SK-N-SH treated with all-trans-retinoic acid at 6 μM for 48 hours (cell line): ENCODE results near the gene DAB1.

Experiments used
- ATAC-seq: fragments of 200-7000 bp; cut with Tn5 transposase; 3 replicates; pipeline ENCODE4 v1.9.1; 2020; ENCODE audit warnings: mild to moderate bottlenecking, moderate library complexity
- ARNTL ChIP-seq: fragments of 450-650 bp; formaldehyde crosslinking; IDR thresholded peaks from 2 replicates; pipeline ENCODE4 v1.5.0; 2020; ENCODE audit warnings: low read depth, mild to moderate bottlenecking, moderate library complexity, borderline replicate concordance
- BACH2 ChIP-seq: fragments of 250-450 bp; sonication (Bioruptor Pico); IDR thresholded peaks from 2 replicates; pipeline ENCODE4 v1.9.0; 2021; ENCODE audit warnings: mild to moderate bottlenecking, borderline replicate concordance
- CSDC2 ChIP-seq: fragments of 250-450 bp; sonication (Bioruptor Pico); IDR thresholded peaks from 2 replicates; pipeline ENCODE4 v1.5.0; 2020; ENCODE audit warnings: mild to moderate bottlenecking, moderate library complexity
- CSRNP3 ChIP-seq: fragments of 250-450 bp; sonication (Bioruptor Pico); IDR thresholded peaks from 2 replicates; pipeline ENCODE4 v1.5.1; 2021; ENCODE audit warnings: mild to moderate bottlenecking, moderate library complexity
- ESRRG ChIP-seq: fragments of 250-450 bp; sonication (Bioruptor Pico); IDR thresholded peaks from 2 replicates; pipeline ENCODE4 v1.6.1; 2021; ENCODE audit warnings: mild to moderate bottlenecking
- GLIS3 ChIP-seq: fragments of 250-450 bp; sonication (Bioruptor Pico); IDR thresholded peaks from 2 replicates; pipeline ENCODE4 v1.5.0; 2020; ENCODE audit warnings: mild to moderate bottlenecking, moderate library complexity
- ISL1 ChIP-seq: fragments of 250-450 bp; sonication (Bioruptor Pico); IDR thresholded peaks from 2 replicates; pipeline ENCODE4 v2.1.2; 2022; ENCODE audit warnings: mild to moderate bottlenecking, moderate library complexity
- OSR1 ChIP-seq: fragments of 250-450 bp; sonication (Bioruptor Pico); IDR thresholded peaks from 2 replicates; pipeline ENCODE4 v1.8.0; 2022; ENCODE audit warnings: moderate library complexity, mild to moderate bottlenecking, inconsistent platforms
- PATZ1 ChIP-seq: fragments of 250-450 bp; sonication (Bioruptor Pico); IDR thresholded peaks from 2 replicates; pipeline ENCODE4 v1.8.0; 2020; ENCODE audit warnings: mild to moderate bottlenecking, moderate library complexity, borderline replicate concordance
- POU6F1 ChIP-seq: fragments of 250-450 bp; sonication (Bioruptor Pico); IDR thresholded peaks from 2 replicates; pipeline ENCODE4 v1.8.0; 2021; ENCODE audit warnings: low read depth, mild to moderate bottlenecking, moderate library complexity, borderline replicate concordance
- PPARA ChIP-seq: fragments of 250-450 bp; sonication (Bioruptor Pico); IDR thresholded peaks from 2 replicates; pipeline ENCODE4 v1.5.0; 2020; ENCODE audit warnings: mild to moderate bottlenecking, borderline replicate concordance
- RARB ChIP-seq: fragments of 250-450 bp; sonication (Bioruptor Pico); IDR thresholded peaks from 2 replicates; pipeline ENCODE4 v1.8.0; 2021; ENCODE audit warnings: mild to moderate bottlenecking, moderate library complexity
- SNAI2 ChIP-seq: fragments of 250-450 bp; sonication (Bioruptor Pico); IDR thresholded peaks from 2 replicates; pipeline ENCODE4 v1.5.0; 2020; ENCODE audit warnings: mild to moderate bottlenecking, moderate library complexity
- TCF4 ChIP-seq: fragments of 250-450 bp; sonication (Bioruptor Pico); IDR thresholded peaks from 2 replicates; pipeline ENCODE4 v1.8.0; 2021; ENCODE audit warnings: mild to moderate bottlenecking, moderate library complexity, borderline replicate concordance
- TOX ChIP-seq: fragments of 250-450 bp; sonication (Bioruptor Pico); IDR thresholded peaks from 2 replicates; pipeline ENCODE4 v1.8.0; 2021; ENCODE audit warnings: mild to moderate bottlenecking, moderate library complexity, borderline replicate concordance
- ZC3H10 ChIP-seq: fragments of 250-450 bp; sonication (Bioruptor Pico); IDR thresholded peaks from 2 replicates; pipeline ENCODE4 v1.5.1; 2021; ENCODE audit warnings: mild to moderate bottlenecking, moderate library complexity
- ZFP3 ChIP-seq: fragments of 250-450 bp; sonication (Bioruptor Pico); IDR thresholded peaks from 2 replicates; pipeline ENCODE4 v1.5.0; 2020; ENCODE audit warnings: mild to moderate bottlenecking, moderate library complexity
- ZFP30 ChIP-seq: fragments of 450-650 bp; formaldehyde crosslinking; IDR thresholded peaks from 2 replicates; pipeline ENCODE4 v1.5.0; 2022; ENCODE audit warnings: mild to moderate bottlenecking, moderate library complexity
- ZNF565 ChIP-seq: fragments of 450-650 bp; formaldehyde crosslinking; conservative IDR thresholded peaks from 2 replicates; pipeline ENCODE4 v1.5.0; 2020; ENCODE audit warnings: low read depth, mild to moderate bottlenecking, moderate library complexity
- ZNF70 ChIP-seq: fragments of 450-650 bp; formaldehyde crosslinking; IDR thresholded peaks from 2 replicates; pipeline ENCODE4 v1.5.0; 2020; ENCODE audit warnings: mild to moderate bottlenecking, moderate library complexity
- ZNF8 ChIP-seq: fragments of 450-650 bp; formaldehyde crosslinking; IDR thresholded peaks from 2 replicates; pipeline ENCODE4 v1.5.0; 2020; ENCODE audit warnings: mild to moderate bottlenecking, moderate library complexity
- TF ChIP-seq, protein P1 (sequence below): fragments of 250-450 bp; sonication (Bioruptor Pico); IDR thresholded peaks from 2 replicates; pipeline ENCODE4 v1.5.0; 2020; ENCODE audit warnings: mild to moderate bottlenecking, moderate library complexity
- TF ChIP-seq, protein P2 (sequence below): fragments of 250-450 bp; sonication (Bioruptor Pico); IDR thresholded peaks from 2 replicates; pipeline ENCODE4 v1.5.1; 2020; ENCODE audit warnings: low read depth, mild to moderate bottlenecking, moderate library complexity

Gene DAB1

GRCh38 chr1:57186455-57186854 lies 237.4 kb downstream of the DAB1 start:
- TF ChIP-seq ZNF8 (CRISPR knock-in tag) (no peak), GLIS3 (CRISPR knock-in tag) (no peak), ISL1 (CRISPR knock-in tag) (no peak), PPARA (CRISPR knock-in tag) (no peak), ZNF70 (no peak), BACH2 (CRISPR knock-in tag) (no peak), RARB (CRISPR knock-in tag) (no peak), ARNTL (CRISPR knock-in tag) (no peak), TOX (CRISPR knock-in tag) (no peak), ZC3H10 (CRISPR knock-in tag) (no peak), ZFP30 (CRISPR knock-in tag) (no peak), TCF4 (CRISPR knock-in tag) (no peak), PATZ1 (CRISPR knock-in tag) (no peak), ZNF565 (no peak), ESRRG (CRISPR knock-in tag) (no peak), CSRNP3 (CRISPR knock-in tag) (no peak)
- TF ChIP-seq, protein P1, sequence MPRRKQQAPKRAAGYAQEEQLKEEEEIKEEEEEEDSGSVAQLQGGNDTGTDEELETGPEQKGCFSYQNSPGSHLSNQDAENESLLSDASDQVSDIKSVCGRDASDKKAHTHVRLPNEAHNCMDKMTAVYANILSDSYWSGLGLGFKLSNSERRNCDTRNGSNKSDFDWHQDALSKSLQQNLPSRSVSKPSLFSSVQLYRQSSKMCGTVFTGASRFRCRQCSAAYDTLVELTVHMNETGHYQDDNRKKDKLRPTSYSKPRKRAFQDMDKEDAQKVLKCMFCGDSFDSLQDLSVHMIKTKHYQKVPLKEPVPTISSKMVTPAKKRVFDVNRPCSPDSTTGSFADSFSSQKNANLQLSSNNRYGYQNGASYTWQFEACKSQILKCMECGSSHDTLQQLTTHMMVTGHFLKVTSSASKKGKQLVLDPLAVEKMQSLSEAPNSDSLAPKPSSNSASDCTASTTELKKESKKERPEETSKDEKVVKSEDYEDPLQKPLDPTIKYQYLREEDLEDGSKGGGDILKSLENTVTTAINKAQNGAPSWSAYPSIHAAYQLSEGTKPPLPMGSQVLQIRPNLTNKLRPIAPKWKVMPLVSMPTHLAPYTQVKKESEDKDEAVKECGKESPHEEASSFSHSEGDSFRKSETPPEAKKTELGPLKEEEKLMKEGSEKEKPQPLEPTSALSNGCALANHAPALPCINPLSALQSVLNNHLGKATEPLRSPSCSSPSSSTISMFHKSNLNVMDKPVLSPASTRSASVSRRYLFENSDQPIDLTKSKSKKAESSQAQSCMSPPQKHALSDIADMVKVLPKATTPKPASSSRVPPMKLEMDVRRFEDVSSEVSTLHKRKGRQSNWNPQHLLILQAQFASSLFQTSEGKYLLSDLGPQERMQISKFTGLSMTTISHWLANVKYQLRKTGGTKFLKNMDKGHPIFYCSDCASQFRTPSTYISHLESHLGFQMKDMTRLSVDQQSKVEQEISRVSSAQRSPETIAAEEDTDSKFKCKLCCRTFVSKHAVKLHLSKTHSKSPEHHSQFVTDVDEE (CRISPR knock-in tag): no peak
- TF ChIP-seq, protein P2, sequence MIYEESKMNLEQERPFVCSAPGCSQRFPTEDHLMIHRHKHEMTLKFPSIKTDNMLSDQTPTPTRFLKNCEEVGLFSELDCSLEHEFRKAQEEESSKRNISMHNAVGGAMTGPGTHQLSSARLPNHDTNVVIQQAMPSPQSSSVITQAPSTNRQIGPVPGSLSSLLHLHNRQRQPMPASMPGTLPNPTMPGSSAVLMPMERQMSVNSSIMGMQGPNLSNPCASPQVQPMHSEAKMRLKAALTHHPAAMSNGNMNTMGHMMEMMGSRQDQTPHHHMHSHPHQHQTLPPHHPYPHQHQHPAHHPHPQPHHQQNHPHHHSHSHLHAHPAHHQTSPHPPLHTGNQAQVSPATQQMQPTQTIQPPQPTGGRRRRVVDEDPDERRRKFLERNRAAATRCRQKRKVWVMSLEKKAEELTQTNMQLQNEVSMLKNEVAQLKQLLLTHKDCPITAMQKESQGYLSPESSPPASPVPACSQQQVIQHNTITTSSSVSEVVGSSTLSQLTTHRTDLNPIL (CRISPR knock-in tag): no peak
- ATAC-seq: no peak

DNA sequence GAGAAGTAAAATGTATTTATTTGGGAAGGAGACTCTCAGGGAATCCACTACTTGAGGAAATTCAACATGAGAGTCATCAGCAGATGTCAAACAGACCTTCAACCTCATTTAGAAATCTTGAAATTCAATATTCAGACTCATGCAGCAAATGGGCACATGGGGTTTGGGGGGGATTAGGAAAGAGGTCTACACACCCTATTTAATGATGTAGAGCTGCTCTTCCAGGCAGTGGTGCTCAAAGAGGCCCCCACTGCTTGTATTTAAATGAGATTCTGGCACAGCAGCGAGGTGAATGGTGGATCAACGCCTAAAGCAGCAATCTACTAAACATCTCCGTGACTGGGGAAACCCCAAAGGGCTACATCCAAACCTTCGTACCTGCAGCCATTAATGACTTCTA lies 244.9 kb downstream of the DAB1 start:
- TF ChIP-seq, protein P1 (CRISPR knock-in tag): no peak
- no peak for TF ChIP-seq ZFP3
- no peak for TF ChIP-seq ISL1 (CRISPR knock-in tag)
- no peak for TF ChIP-seq ESRRG (CRISPR knock-in tag)
- no peak for TF ChIP-seq GLIS3 (CRISPR knock-in tag)
- TF ChIP-seq TOX (CRISPR knock-in tag): no peak
- TF ChIP-seq PPARA (CRISPR knock-in tag): no peak
- no peak for TF ChIP-seq ARNTL (CRISPR knock-in tag)
- no peak for TF ChIP-seq ZNF565
- no peak for TF ChIP-seq ZNF70
- TF ChIP-seq ZFP30 (CRISPR knock-in tag): no peak
- no peak for TF ChIP-seq OSR1 (CRISPR knock-in tag)
- no peak for TF ChIP-seq SNAI2 (CRISPR knock-in tag)
- no peak for TF ChIP-seq RARB (CRISPR knock-in tag)
- no peak for TF ChIP-seq CSDC2 (CRISPR knock-in tag)
- no peak for TF ChIP-seq TCF4 (CRISPR knock-in tag)
- no peak for TF ChIP-seq POU6F1
- TF ChIP-seq ZNF8 (CRISPR knock-in tag): no peak
- ATAC-seq: no peak
